GM18502 (cell line): ENCODE measurements around the gene GPN3.
"Not testable (repeated sequence)": the region's sequence is repeated elsewhere in the genome, so short reads cannot be mapped to it uniquely, and the experiment has no call there.

Source experiments
- ATAC-seq: cut with Tn5 transposase; IDR thresholded peaks from one replicate; pipeline ENCODE4 v1.9.1; 2021; ENCODE audit warnings: mild to moderate bottlenecking; ENCODE audit not compliant: unreplicated experiment, poor library complexity

The GPN3 gene

GRCh38 chr12:110449799-110450497 lies 18.1 kb downstream of the GPN3 start, which contains the start of gene ARPC3:
ARPC3 (minus strand) TSS chr12:110450337; CDS start chr12:110450260, 77 bp downstream.
- ATAC-seq: peak; percentile 90

- no peak for ATAC-seq
These were observed 23.6 kb downstream of the GPN3 start for GRCh38 chr12:110444455-110444854.

GRCh38 chr12:110436231-110436630 lies 31.8 kb downstream of the GPN3 start:
- no peak for ATAC-seq

GRCh38 chr12:110431957-110432587 lies 36.0 kb downstream of the GPN3 start:
- ATAC-seq: peak; percentile 14

- not testable (repeated sequence) for ATAC-seq
These were observed 38.4 kb downstream of the GPN3 start for GRCh38 chr12:110429676-110430075.

GRCh38 chr12:110426406-110426805 lies 41.7 kb downstream of the GPN3 start:
- ATAC-seq: no peak

DNA sequence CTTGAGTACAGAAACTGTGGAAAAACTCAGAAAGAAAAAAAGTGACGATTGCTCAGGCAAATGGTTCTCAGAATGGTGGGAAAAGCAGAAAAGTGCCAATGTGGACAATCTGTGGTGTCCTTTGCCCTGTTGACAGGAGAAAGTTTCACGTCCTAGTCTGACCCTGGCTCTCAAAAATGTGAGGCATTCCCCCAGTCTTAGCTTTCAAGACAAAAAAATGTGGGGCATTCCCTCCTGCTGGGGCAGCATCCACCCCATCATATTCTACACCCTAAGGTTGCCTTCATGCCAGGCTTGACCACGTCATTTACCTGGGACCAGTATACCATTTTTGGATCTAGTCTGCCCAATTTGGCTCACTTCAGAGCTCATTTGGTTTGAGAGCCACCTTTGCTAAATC lies 43.8 kb downstream of the GPN3 start:
- no peak for ATAC-seq

- no peak for ATAC-seq
These were observed 46.4 kb downstream of the GPN3 start for GRCh38 chr12:110421701-110422100.

GRCh38 chr12:110421159-110421661 lies 46.8 kb downstream of the GPN3 start:
- ATAC-seq: no peak

DNA sequence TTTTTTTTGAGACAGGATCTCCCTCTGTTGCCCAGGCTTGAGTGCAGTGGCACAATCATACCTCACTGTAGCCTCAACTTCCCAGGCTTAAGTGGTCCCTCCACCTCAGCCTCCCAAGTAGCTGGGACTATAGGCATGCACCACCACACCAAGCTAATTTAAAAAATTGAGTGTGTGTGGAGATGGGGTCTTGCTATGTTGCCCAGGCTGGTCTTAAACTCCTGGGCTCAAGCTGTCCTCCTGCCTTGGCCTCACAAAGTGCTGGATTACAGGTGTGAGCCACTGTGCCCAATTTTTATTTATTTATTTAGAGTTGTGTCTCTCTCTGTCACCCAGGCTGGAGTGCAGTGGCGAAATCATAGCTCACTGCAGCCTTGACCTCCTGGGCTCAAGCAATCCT lies 47.4 kb downstream of the GPN3 start:
- ATAC-seq: not testable (repeated sequence)

- ATAC-seq: not testable (repeated sequence)
These were observed 50.9 kb downstream of the GPN3 start for GRCh38 chr12:110417113-110417512.

- ATAC-seq: not testable (repeated sequence)
These were observed 58.0 kb downstream of the GPN3 start for GRCh38 chr12:110410086-110410485.

DNA sequence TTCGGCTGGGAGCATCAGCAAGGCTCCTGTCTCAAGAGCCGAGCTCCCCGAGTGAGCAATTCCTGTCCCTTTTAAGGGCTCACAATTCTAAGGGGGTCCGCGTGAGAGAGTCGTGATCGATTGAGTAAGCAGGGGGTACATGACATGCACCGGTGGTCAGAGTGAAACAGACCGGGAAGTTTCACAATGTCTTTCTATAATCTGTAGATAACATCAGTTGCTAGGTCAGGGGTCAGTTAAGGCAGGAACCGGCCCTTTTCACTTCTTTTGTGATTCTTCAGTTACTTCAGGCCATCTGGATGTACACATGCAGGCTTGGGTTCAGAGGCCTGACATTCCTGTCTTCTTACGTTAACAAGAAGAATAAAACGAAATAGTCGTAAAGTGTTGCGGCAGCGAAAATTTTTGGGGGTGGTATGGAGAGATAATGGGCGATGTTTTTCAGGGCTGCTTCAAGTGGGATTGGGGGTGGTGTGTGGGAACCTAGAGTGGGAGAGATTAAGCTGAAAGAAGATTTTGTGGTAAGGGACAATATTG lies 62.9 kb downstream of the GPN3 start:
- ATAC-seq: not testable (repeated sequence)

DNA sequence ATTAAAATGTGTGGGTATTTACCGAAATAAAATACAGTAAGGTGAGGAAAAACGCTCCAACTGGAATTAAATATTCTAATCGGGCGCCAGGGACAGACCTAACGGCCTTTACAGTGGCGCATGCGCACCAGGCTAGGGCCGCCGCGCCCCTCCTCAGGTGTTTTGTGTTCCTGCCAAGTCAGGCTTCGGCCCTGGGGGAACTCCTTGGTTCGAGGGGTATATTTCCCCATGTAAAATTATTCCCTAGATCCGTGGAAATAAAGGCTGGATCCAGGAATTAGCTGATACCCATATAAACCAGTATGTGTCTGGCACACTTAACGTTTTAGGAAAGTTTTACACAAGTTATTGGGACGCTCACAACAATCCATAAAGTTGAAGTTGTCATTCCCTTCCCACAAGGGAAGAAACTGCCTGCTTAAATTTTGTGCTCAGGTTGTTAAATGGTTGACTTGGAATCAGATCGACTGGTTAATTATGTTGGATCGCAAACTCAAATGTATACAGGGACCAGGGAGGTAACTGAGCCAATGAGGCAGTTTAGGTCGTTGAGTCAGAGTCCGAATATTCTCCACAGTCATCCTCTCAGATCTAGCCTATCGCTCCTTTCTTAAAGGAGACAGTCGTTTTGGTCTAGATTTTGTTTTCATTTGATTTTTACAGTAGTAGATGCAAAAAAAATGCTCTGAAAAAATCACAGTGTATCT lies 63.9 kb downstream of the GPN3 start:
- peak; percentile 50 for ATAC-seq

GRCh38 chr12:110403146-110403975 lies 64.7 kb downstream of the GPN3 start, which contains the start of gene ANAPC7:
ANAPC7 (minus strand) TSS chr12:110403708; CDS start chr12:110403627, 81 bp downstream.
- peak; percentile 78 for ATAC-seq
